Gastroesophageal sphincter (tissue), 3 donors: ENCODE data around the gene SLC6A8.

Experiments used
- EP300 ChIP-seq: sonication (generic); formaldehyde crosslinking; IDR thresholded peaks from one replicate; pipeline ENCODE4 v1.6.1; 2017; ENCODE audit warnings: antibody characterized with exemption, mild to moderate bottlenecking
- POLR2A ChIP-seq, 2 donors: fragments of 450-650 bp; IDR thresholded peaks; one replicate each; pipeline ENCODE4 v1.6.1; 2017; ENCODE audit warnings: antibody characterized with exemption in 2 of 2, mild to moderate bottlenecking in 2 of 2, moderate library complexity in 1 of 2
- POLR2AphosphoS5 ChIP-seq: sonication (generic); formaldehyde crosslinking; IDR thresholded peaks from one replicate; pipeline ENCODE4 v1.6.1; 2017; ENCODE audit warnings: antibody characterized with exemption
- TF ChIP-seq, protein P1 (sequence below), 4 experiments: fragments of 200-600 bp in 2 of 4; fragments of 450-650 bp in 2 of 4; sonication (generic) in 1 of 4; IDR thresholded peaks; one replicate each; pipeline ENCODE4 v1.5.1; 2017 to 2019; ENCODE audit warnings: antibody characterized with exemption in 4 of 4, mild to moderate bottlenecking in 2 of 4, moderate library complexity in 2 of 4

DNA sequence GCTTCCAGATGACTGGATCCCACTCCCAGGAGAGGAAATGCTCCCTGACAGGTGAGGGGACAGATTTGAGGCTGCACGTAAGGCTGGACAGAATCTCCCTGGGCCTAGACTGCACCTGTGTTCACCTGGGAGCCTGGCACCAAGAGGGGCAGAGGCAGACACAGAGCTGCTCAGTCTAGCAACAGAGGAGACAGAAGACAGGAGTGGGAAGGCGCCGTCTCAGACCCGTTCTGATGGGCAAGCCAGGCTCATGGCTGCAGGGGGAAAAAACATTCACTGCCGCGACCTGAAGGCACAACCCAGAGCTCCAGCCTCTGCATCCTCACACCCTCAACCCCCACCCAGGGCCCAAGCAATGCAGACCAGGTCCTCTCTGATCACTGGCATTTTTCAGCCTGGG lies 19.7 kb downstream of the SLC6A8 start:
- TF ChIP-seq, protein P1, sequence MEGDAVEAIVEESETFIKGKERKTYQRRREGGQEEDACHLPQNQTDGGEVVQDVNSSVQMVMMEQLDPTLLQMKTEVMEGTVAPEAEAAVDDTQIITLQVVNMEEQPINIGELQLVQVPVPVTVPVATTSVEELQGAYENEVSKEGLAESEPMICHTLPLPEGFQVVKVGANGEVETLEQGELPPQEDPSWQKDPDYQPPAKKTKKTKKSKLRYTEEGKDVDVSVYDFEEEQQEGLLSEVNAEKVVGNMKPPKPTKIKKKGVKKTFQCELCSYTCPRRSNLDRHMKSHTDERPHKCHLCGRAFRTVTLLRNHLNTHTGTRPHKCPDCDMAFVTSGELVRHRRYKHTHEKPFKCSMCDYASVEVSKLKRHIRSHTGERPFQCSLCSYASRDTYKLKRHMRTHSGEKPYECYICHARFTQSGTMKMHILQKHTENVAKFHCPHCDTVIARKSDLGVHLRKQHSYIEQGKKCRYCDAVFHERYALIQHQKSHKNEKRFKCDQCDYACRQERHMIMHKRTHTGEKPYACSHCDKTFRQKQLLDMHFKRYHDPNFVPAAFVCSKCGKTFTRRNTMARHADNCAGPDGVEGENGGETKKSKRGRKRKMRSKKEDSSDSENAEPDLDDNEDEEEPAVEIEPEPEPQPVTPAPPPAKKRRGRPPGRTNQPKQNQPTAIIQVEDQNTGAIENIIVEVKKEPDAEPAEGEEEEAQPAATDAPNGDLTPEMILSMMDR (IDR thresholded peaks at IDR 0.05) = no peak
- TF ChIP-seq POLR2AphosphoS5 (no peak), POLR2A (IDR thresholded peaks at IDR 0.05) (no peak), EP300 (no peak)
